Stimulated activated CD4-positive, alpha-beta T cell treated with anti-CD3 and anti-CD28 coated beads, TNF-alpha, amount 100 ng/mL, for 24 hours (primary cell): Measurements from ENCODE around the gene RTEL1.

Source experiments
- DNase-seq, 3 experiments: peaks; one replicate each; pipeline ENCODE4 v3.0.0-alpha.2; 2020; ENCODE audit warnings: low read depth in 3 of 3

RTEL1 gene

GRCh38 chr20:63687419-63688178 is 29.5 kb downstream of the RTEL1 start:
- DNase-seq = no peak

DNA sequence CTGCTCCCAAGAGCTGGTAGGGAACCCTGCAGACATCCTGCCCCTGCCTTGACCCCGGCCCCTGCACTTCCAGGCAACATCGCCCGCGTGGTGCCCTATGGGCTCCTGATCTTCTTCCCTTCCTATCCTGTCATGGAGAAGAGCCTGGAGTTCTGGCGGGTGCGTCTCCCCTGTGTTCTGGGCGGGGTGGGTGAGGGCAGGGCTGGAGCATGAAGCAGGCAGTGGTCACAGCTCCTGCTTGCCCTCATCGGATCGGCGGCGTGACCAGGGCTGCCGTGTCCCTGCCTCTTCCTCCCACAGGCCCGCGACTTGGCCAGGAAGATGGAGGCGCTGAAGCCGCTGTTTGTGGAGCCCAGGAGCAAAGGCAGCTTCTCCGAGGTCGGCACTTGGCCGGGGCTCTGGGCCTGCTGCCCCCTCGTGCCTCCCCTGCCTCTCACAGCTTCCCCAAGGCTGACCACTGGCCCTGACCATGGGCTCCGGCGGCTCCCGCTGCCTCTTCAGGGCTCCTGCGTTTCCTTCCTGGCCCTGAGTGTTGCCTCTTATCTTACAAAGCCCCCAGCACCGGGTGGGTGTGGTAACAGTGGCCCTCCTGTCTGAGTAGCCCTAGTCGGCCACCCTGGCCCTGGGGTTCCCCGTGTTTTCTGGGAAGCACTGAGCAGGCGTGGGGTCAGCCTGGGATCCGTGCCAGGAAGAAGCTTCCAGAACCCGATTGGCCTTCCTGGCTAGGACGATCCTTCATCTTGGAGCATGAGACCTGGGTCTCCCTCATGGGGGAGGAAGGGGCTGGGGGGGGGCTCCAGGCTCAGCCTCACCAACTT is 30.3 kb downstream of the RTEL1 start:
- DNase-seq = no peak

DNA sequence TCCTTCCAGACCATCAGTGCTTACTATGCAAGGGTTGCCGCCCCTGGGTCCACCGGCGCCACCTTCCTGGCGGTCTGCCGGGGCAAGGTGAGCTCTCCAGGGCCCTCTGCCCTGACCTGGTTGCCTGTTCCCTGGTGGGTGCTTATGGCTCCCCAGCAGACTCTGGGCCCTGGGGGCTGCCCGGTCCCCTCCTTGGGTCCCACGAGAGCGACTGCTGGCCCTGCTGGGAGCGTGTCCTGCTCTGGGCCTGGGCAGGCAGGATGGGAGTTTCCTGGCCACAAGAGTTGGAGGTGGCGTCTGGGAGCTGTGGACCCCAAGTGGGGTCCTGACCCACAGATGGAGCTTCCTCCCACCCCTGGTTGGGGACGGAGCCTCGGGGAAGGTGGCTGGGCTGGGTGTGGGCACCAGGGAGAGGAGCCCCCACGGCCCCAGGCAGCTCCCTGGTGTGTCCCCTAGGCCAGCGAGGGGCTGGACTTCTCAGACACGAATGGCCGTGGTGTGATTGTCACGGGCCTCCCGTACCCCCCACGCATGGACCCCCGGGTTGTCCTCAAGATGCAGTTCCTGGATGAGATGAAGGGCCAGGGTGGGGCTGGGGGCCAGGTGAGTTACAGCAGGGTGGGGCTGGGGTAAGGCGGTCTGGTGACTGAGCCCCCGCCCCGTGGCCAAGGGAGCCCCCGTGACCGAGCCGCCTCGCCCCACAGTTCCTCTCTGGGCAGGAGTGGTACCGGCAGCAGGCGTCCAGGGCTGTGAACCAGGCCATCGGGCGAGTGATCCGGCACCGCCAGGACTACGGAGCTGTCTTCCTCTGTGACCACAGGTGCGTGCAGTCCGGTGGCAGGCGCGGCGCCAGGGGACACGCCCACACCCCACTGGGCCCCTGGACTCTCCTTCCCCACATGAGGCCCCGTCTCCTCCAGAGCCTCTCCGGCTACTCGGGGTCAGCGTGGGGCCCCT is 31.2 kb downstream of the RTEL1 start:
- DNase-seq = no peak

- no peak for DNase-seq
Measured at GRCh38 chr20:63690003-63690897, 32.1 kb downstream of the RTEL1 start.

GRCh38 chr20:63690898-63691710 is 33.0 kb downstream of the RTEL1 start:
- no peak for DNase-seq

DNA sequence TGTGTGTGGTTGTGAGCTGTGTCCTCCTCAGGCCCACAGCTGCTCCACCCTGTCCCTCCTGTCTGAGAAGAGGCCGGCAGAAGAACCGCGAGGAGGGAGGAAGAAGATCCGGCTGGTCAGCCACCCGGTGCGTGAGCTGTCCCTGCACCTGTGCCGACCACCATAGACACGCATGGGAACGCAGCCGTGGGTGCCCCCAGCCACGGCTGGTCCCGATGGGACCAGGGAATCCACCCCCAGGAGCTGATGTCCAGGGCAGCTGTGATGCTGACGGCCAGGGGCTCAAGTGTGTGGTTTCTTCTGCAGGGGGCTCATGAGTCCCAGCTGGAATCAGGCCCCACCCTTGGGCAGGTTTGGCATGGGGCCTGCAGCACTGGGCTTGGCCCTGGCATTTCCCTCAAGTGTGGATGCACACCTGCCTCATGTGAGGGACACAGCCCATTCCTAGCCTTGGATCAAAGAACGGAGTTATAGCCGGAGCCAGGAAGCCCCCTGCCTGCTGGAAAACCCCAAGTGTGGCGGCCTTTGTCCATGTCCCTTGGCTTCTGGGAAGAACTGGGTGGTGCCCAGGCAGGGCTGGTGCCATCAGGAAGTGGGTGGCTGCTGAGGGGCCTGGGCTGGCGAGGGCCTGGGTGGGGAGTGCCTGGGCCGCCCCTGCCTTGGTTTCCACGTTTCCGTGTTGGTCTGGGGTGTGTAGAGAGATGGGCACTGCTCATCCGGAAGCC is 33.8 kb downstream of the RTEL1 start:
- no peak for DNase-seq

GRCh38 chr20:63692436-63693082 is 34.4 kb downstream of the RTEL1 start:
- no peak for DNase-seq

GRCh38 chr20:63693083-63693732 is 35.1 kb downstream of the RTEL1 start:
- DNase-seq = no peak

GRCh38 chr20:63693733-63694583 is 35.8 kb downstream of the RTEL1 start:
- no peak for DNase-seq

- no peak for DNase-seq
Measured at GRCh38 chr20:63694584-63695423, 36.7 kb downstream of the RTEL1 start.

DNA sequence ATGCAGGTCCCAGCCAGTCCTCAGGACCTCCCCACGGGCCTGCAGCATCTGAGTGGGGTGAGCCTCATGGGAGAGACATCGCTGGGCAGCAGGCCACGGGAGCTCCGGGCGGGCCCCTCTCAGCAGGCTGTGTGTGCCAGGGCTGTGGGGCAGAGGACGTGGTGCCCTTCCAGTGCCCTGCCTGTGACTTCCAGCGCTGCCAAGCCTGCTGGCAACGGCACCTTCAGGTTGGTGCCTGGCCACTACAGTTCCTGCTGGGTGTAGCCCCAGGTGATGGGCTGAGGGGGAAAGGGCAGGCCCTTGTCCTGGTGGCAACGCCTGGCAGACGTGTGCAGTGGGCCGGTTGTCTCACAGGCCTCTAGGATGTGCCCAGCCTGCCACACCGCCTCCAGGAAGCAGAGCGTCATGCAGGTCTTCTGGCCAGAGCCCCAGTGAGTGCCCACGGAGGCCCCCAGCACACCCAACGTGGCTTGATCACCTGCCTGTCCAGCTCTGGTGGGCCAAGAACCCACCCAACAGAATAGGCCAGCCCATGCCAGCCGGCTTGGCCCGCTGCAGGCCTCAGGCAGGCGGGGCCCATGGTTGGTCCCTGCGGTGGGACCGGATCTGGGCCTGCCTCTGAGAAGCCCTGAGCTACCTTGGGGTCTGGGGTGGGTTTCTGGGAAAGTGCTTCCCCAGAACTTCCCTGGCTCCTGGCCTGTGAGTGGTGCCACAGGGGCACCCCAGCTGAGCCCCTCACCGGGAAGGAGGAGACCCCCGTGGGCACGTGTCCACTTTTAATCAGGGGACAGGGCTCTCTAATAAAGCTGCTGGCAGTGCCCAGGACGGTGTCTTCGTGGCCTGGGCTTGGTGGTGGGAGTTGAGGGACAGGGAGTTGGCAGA is 37.6 kb downstream of the RTEL1 start:
- no peak for DNase-seq

GRCh38 chr20:63696306-63696627 is 38.2 kb downstream of the RTEL1 start:
- no peak for DNase-seq

DNA sequence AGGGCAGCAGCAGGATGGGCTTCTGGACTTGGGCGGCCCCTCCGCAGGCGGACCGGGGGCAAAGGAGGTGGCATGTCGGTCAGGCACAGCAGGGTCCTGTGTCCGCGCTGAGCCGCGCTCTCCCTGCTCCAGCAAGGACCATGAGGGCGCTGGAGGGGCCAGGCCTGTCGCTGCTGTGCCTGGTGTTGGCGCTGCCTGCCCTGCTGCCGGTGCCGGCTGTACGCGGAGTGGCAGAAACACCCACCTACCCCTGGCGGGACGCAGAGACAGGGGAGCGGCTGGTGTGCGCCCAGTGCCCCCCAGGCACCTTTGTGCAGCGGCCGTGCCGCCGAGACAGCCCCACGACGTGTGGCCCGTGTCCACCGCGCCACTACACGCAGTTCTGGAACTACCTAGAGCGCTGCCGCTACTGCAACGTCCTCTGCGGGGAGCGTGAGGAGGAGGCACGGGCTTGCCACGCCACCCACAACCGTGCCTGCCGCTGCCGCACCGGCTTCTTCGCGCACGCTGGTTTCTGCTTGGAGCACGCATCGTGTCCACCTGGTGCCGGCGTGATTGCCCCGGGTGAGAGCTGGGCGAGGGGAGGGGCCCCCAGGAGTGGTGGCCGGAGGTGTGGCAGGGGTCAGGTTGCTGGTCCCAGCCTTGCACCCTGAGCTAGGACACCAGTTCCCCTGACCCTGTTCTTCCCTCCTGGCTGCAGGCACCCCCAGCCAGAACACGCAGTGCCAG is 38.7 kb downstream of the RTEL1 start, which contains the start of gene TNFRSF6B:
TNFRSF6B (plus strand) TSS at position 25 of the 729 bp plus-strand sequence; CDS start at position 141, 116 bp downstream.
- DNase-seq = no peak

- no peak for DNase-seq
Measured at GRCh38 chr20:63697357-63697867, 39.3 kb downstream of the RTEL1 start.
